Measurements from ENCODE around the gene CNTNAP2. TPM values are rescaled to one million over a fixed set of nuclear protein-coding genes. Genes with fewer than 3 reads are reported as not detected.
"Not testable (repeated sequence)": the region's sequence is repeated elsewhere in the genome, so short reads cannot be mapped to it uniquely, and the experiment has no call there.

CNTNAP2 gene
- total RNA-seq, 2 experiments from 2014 or later, result not detected

GRCh38 chr7:147731311-147731710 lies 1614.7 kb downstream of the CNTNAP2 start:
- Mint-ChIP-seq H3K4me3 (no peak overlapping the region), H3K27ac (no peak overlapping the region), H3K9me3 (peaks cover 10% of the 10 kb centered on the region), H3K36me3 (ENCODE audit: low read depth) (no peaks in the 10 kb centered on the region), H3K27me3 (no peaks in the 10 kb centered on the region), H3K4me1 (ENCODE audit: low read depth) (no peaks in the 10 kb centered on the region)
- intact Hi-C loops (cut with DNase I, micrococcal nuclease), result no loop called here
- H3K4me1 ChIP-seq (ENCODE audit: insufficient read depth, low read length), result no peaks in the 10 kb centered on the region
- H3K9me3 ChIP-seq (ENCODE audit: control insufficient read depth in 1 of 2, insufficient read depth in 1 of 2, low read length in 2 of 2), result no peaks in the 10 kb centered on the region
- no peaks in the 10 kb centered on the region for H3K27me3 ChIP-seq (ENCODE audit: control insufficient read depth in 1 of 2, insufficient read depth in 2 of 2, low read length in 2 of 2)
- POLR2A ChIA-PET, result no interaction called here
- ATAC-seq (ENCODE audit: poor library complexity), result no peak
- CTCF ChIA-PET, result no interaction called here
- no peak for TF ChIP-seq CTCF (IDR thresholded peaks at IDR 0.05)
- H3K36me3 ChIP-seq (ENCODE audit: insufficient read depth, low read length), result no peaks in the 10 kb centered on the region
- DNase-seq, result no peak
- H3K27ac ChIP-seq (ENCODE audit: low read depth in 1 of 2, low read length in 2 of 2), result no peak overlapping the region
- no peak overlapping the region for H3K4me3 ChIP-seq (ENCODE audit: low read length)

- ATAC-seq (ENCODE audit: poor library complexity); H3K27me3 ChIP-seq (ENCODE audit: control insufficient read depth in 1 of 2, insufficient read depth in 2 of 2, low read length in 2 of 2); DNase-seq; POLR2A ChIA-PET; H3K9me3 ChIP-seq (ENCODE audit: control insufficient read depth in 1 of 2, insufficient read depth in 1 of 2, low read length in 2 of 2); H3K4me1 ChIP-seq (ENCODE audit: insufficient read depth, low read length); H3K4me3 Mint-ChIP-seq; H3K4me1 Mint-ChIP-seq (ENCODE audit: low read depth); CTCF ChIA-PET; H3K4me3 ChIP-seq (ENCODE audit: low read length); H3K36me3 Mint-ChIP-seq (ENCODE audit: low read depth); H3K27ac ChIP-seq (ENCODE audit: low read depth in 1 of 2, low read length in 2 of 2); intact Hi-C loops (cut with DNase I, micrococcal nuclease); H3K27me3 Mint-ChIP-seq; H3K27ac Mint-ChIP-seq; H3K36me3 ChIP-seq (ENCODE audit: insufficient read depth, low read length); H3K9me3 Mint-ChIP-seq: not testable (repeated sequence)
These were observed 1621.1 kb downstream of the CNTNAP2 start for GRCh38 chr7:147737559-147738214.

GRCh38 chr7:147742301-147742700 lies 1625.7 kb downstream of the CNTNAP2 start:
- Mint-ChIP-seq H3K4me1 (ENCODE audit: low read depth) (no peaks in the 10 kb centered on the region), H3K4me3 (no peak overlapping the region), H3K9me3 (peaks cover 8% of the 10 kb centered on the region), H3K27ac (no peak overlapping the region), H3K27me3 (no peaks in the 10 kb centered on the region), H3K36me3 (ENCODE audit: low read depth) (no peaks in the 10 kb centered on the region)
- intact Hi-C loops (cut with DNase I, micrococcal nuclease), result no loop called here
- Histone ChIP-seq H3K36me3 (ENCODE audit: insufficient read depth, low read length) (no peaks in the 10 kb centered on the region), H3K4me1 (ENCODE audit: insufficient read depth, low read length) (no peaks in the 10 kb centered on the region), H3K9me3 (ENCODE audit: control insufficient read depth in 1 of 2, insufficient read depth in 1 of 2, low read length in 2 of 2) (peaks cover 0 to 7% of the 10 kb centered on the region in 2 experiments), H3K4me3 (ENCODE audit: low read length) (no peak overlapping the region), H3K27me3 (ENCODE audit: control insufficient read depth in 1 of 2, insufficient read depth in 2 of 2, low read length in 2 of 2) (no peaks in the 10 kb centered on the region), H3K27ac (ENCODE audit: low read depth in 1 of 2, low read length in 2 of 2) (no peak overlapping the region)
- ATAC-seq (ENCODE audit: poor library complexity) (no peak), DNase-seq (no peak)
- ChIA-PET CTCF (no interaction called here), POLR2A (no interaction called here)
- TF ChIP-seq CTCF (IDR thresholded peaks at IDR 0.05), result no peak

- H3K9me3 ChIP-seq (ENCODE audit: control insufficient read depth in 1 of 2, insufficient read depth in 1 of 2, low read length in 2 of 2), result no peaks in the 10 kb centered on the region
- no peaks in the 10 kb centered on the region for H3K27me3 Mint-ChIP-seq
- DNase-seq (no peak), ATAC-seq (ENCODE audit: poor library complexity) (no peak)
- H3K36me3 Mint-ChIP-seq (ENCODE audit: low read depth), result no peaks in the 10 kb centered on the region
- H3K4me1 Mint-ChIP-seq (ENCODE audit: low read depth), result no peaks in the 10 kb centered on the region
- ChIA-PET POLR2A (no interaction called here), CTCF (no interaction called here)
- no peaks in the 10 kb centered on the region for H3K36me3 ChIP-seq (ENCODE audit: insufficient read depth, low read length)
- no peaks in the 10 kb centered on the region for H3K4me1 ChIP-seq (ENCODE audit: insufficient read depth, low read length)
- no peaks in the 10 kb centered on the region for H3K27me3 ChIP-seq (ENCODE audit: control insufficient read depth in 1 of 2, insufficient read depth in 2 of 2, low read length in 2 of 2)
- H3K4me3 Mint-ChIP-seq, result no peak overlapping the region
- no peak for TF ChIP-seq CTCF (IDR thresholded peaks at IDR 0.05)
- H3K9me3 Mint-ChIP-seq, result peaks cover 4% of the 10 kb centered on the region
- no peak overlapping the region for H3K4me3 ChIP-seq (ENCODE audit: low read length)
- intact Hi-C loops (cut with DNase I, micrococcal nuclease), result no loop called here
- H3K27ac ChIP-seq (ENCODE audit: low read depth in 1 of 2, low read length in 2 of 2), result no peak overlapping the region
- H3K27ac Mint-ChIP-seq, result no peak overlapping the region
These were observed 1639.7 kb downstream of the CNTNAP2 start for GRCh38 chr7:147756300-147756699.

All from CD4-positive, alpha-beta T cell (primary cell).